Pancreas (tissue), 10 donors: ENCODE results near the gene MMP7. TPM values are rescaled to one million over a fixed set of nuclear protein-coding genes. Genes with fewer than 3 reads are reported as not detected.

Experiments used
- ATAC-seq, 4 donors: fragments of 200-7000 bp; cut with Tn5 transposase; one replicate each; pipeline versions ENCODE4 v1.8.0 to v1.9.1; 2020; ENCODE audit warnings: mild to moderate bottlenecking in 4 of 4, moderate library complexity in 4 of 4
- DNase-seq, 6 donors: peaks; one replicate each; pipeline ENCODE4 v3.0.0-alpha.2; 2020
- FAIRE-seq: peaks from 2 replicates; lab custom pipeline; 2012; peaks lifted over from hg19 to GRCh38; lab: Jason Lieb, UNC
- H3K27ac ChIP-seq, 4 donors: fragments of 200-600 bp; sonication (generic); 1 replicate in 3 of 4; 2 replicates in 1 of 4; pipeline versions ENCODE4 v1.5.0 to v1.8.0; 2020
- H3K27me3 ChIP-seq, 4 donors: fragments of 200-600 bp; one replicate each; pipeline ENCODE4 v1.8.0; 2021
- H3K36me3 ChIP-seq, 3 donors: fragments of 200-600 bp; sonication (generic) in 1 of 3; one replicate each; pipeline versions ENCODE4 v1.5.0 to v1.8.0; 2020 to 2021
- H3K4me1 ChIP-seq, 3 donors: fragments of 200-600 bp; one replicate each; pipeline ENCODE4 v1.8.0; 2021
- H3K4me3 ChIP-seq, 4 donors: fragments of 200-600 bp; sonication (generic) in 2 of 4; one replicate each; pipeline versions ENCODE4 v1.5.0 to v1.8.0; 2020 to 2021
- H3K9me3 ChIP-seq, 4 donors: fragments of 200-600 bp; one replicate each; pipeline ENCODE4 v1.8.0; 2021
- CTCF ChIP-seq, 4 donors: fragments of 200-600 bp; sonication (generic) in 3 of 4; IDR thresholded peaks; one replicate each; pipeline versions ENCODE4 v1.5.0 to v1.8.0; 2021; ENCODE audit warnings: antibody characterized with exemption in 4 of 4
- WGBS, 2 donors: extraction: QIAGEN DNeasy Blood & Tissue Kit; methylation state at CpG; one replicate each; pipeline ENCODE4 v1.1.7; 2013; 5-methylcytosine and 5-hydroxymethylcytosine counted together
- intact Hi-C, 3 donors: fragments of 100-400 bp; cut with DNase I; formaldehyde crosslinking; loops; one replicate each; pipeline versions ENCODE4 v1.11.1 to v1.14.2; 2022
- polyA plus RNA-seq, 2 donors: library from polyadenylated mRNA; stranded (reverse); fragments of 200-250 nt; gene quantifications; one replicate each; pipeline ENCODE4 v1.2.3, GENCODE V29; 2013
- total RNA-seq, 6 donors: library from RNA; stranded (reverse); fragmentation: NEBNext Ultra II Directional in 4 of 6; extraction: Animal tissue kit (Norgen Biotek cat#: 25700) in 4 of 6; gene quantifications; one replicate each; pipeline versions ENCODE4 v1.2.1 to v1.2.4, GENCODE V29; 2021 to 2023
- donor health status: healthy with polysubstance abuse.
- donor health status: DM: no; HTN: no; CAD: no; lungs with moderate emphysema.
- donor health status: DM: no; HTN: no; CAD: no.
- donor health status: control.
- donor health status: control.
- donor health status: Bipolar disorder and iron deficiency.
- donor health status: DM: yes; HTN: yes; CAD: no.
- donor health status: DM: no; HTN: no; CAD: no.
- donor health status: DM: no; HTN: no; CAD: no.
- donor health status: DM: yes; HTN: yes; CAD: no.

The MMP7 gene
- total and polyA plus RNA-seq, 8 donors, result 13.5 to 751 (median 36.0) TPM

- Histone ChIP-seq H3K36me3 (no peaks in the 10 kb centered on the region), H3K27ac (peak overlapping the region in 3 of 4 donors; percentile 19 to 77 (median 72)), H3K4me1 (peaks cover 0 to 20% (median 0%) of the 10 kb centered on the region in 3 donors), H3K4me3 (no peak overlapping the region), H3K9me3 (no peaks in the 10 kb centered on the region), H3K27me3 (no peaks in the 10 kb centered on the region)
- DNase-seq, result peak in 3 of 6 donors; percentile 15 to 63 (median 17)
- TF ChIP-seq CTCF (IDR thresholded peaks at IDR 0.05), result no peak
- no peak for FAIRE-seq
- intact Hi-C loops, result no loop called here
- 42 to 44% methylated on average over 8 of the region's 8 CpGs for WGBS, 2 donors
- peak; percentile 46 to 89 (median 81) for ATAC-seq
These were observed 22.1 kb upstream of the MMP7 start for GRCh38 chr11:102552447-102553194.

- no peaks in the 10 kb centered on the region for H3K27me3 ChIP-seq
- intact Hi-C loops, result no loop called here
- no peaks in the 10 kb centered on the region for H3K36me3 ChIP-seq
- WGBS, 2 donors, result 61 to 62% methylated on average over 2 of the region's 2 CpGs
- H3K27ac ChIP-seq, result peak overlapping the region in 3 of 4 donors; percentile 19 to 77 (median 72)
- peak in 2 of 4 donors; percentile 26 to 46 for ATAC-seq
- FAIRE-seq, result no peak
- no peak for TF ChIP-seq CTCF (IDR thresholded peaks at IDR 0.05)
- H3K4me1 ChIP-seq, result peaks cover 0 to 20% (median 0%) of the 10 kb centered on the region in 3 donors
- H3K9me3 ChIP-seq, result no peaks in the 10 kb centered on the region
- DNase-seq, result no peak
- no peak overlapping the region for H3K4me3 ChIP-seq
These were observed 21.5 kb upstream of the MMP7 start for GRCh38 chr11:102552020-102552419.

GRCh38 chr11:102551169-102551781, 20.7 kb upstream of the MMP7 start:
- Histone ChIP-seq H3K27me3 (no peaks in the 10 kb centered on the region), H3K4me1 (peaks cover 0 to 20% (median 0%) of the 10 kb centered on the region in 3 donors), H3K27ac (peak overlapping the region in 2 of 4 donors; percentile 72 to 77), H3K36me3 (no peaks in the 10 kb centered on the region), H3K9me3 (no peaks in the 10 kb centered on the region), H3K4me3 (no peak overlapping the region)
- DNase-seq, result no peak
- no peak for FAIRE-seq
- WGBS, 2 donors, result 63 to 68% methylated on average over 6 of the region's 6 CpGs
- TF ChIP-seq CTCF (IDR thresholded peaks at IDR 0.05), result no peak
- ATAC-seq, result no peak
- intact Hi-C loops, result no loop called here

- WGBS, 2 donors, result 75 to 78% methylated on average over 3 of the region's 3 CpGs
These were observed 16.4 kb upstream of the MMP7 start for GRCh38 chr11:102546923-102547471.

More at GRCh38 chr11:102546923-102547471, 16.4 kb upstream of the MMP7 start:
- FAIRE-seq (no peak), ATAC-seq (peak in 1 of 4 donors; percentile 20), DNase-seq (no peak)
- Histone ChIP-seq H3K36me3 (no peaks in the 10 kb centered on the region), H3K4me3 (no peak overlapping the region), H3K27me3 (no peaks in the 10 kb centered on the region), H3K4me1 (peaks cover 0 to 6% (median 0%) of the 10 kb centered on the region in 3 donors), H3K27ac (no peak overlapping the region), H3K9me3 (no peaks in the 10 kb centered on the region)
- intact Hi-C loops, result no loop called here
- TF ChIP-seq CTCF (IDR thresholded peaks at IDR 0.05), result no peak
